Progenitor cell of endocrine pancreas (in vitro differentiated cells): ENCODE measurements around the gene RPL13. TPM values are rescaled to one million over a fixed set of nuclear protein-coding genes. Genes with fewer than 3 reads are reported as not detected.

Source experiments
- DNase-seq: peaks from one replicate; pipeline ENCODE4 v3.0.0; 2021; ENCODE audit warnings: low spot score; ENCODE audit not compliant: unreplicated experiment
- H3K27ac Mint-ChIP-seq: 2 replicates; pipeline ENCODE4 v1.8.0; 2021; ENCODE audit warnings: mild to moderate bottlenecking, moderate library complexity, mixed read lengths
- H3K27me3 Mint-ChIP-seq: 2 replicates; pipeline ENCODE4 v1.8.0; 2021; ENCODE audit warnings: mixed read lengths
- H3K36me3 Mint-ChIP-seq: 2 replicates; pipeline ENCODE4 v1.8.0; 2022; ENCODE audit warnings: mixed read lengths; ENCODE audit not compliant: insufficient read depth
- H3K4me1 Mint-ChIP-seq: 2 replicates; pipeline ENCODE4 v1.8.0; 2021; ENCODE audit warnings: low read depth, mixed read lengths
- H3K4me3 Mint-ChIP-seq: 2 replicates; pipeline ENCODE4 v1.8.0; 2021; ENCODE audit warnings: low read depth, mild to moderate bottlenecking, moderate library complexity, mixed read lengths
- H3K9me3 Mint-ChIP-seq: 2 replicates; pipeline ENCODE4 v1.8.0; 2021; ENCODE audit warnings: low read depth, mixed read lengths
- total RNA-seq: library from RNA; stranded (reverse); gene quantifications from 2 replicates; pipeline ENCODE4 v1.2.1, GENCODE V29; 2021
- TF ChIP-seq, protein P1 (sequence below): fragments of 200-600 bp; sonication (generic); IDR thresholded peaks from one replicate; pipeline ENCODE4 v1.5.0; 2021; ENCODE audit warnings: antibody characterized with exemption, mild to moderate bottlenecking; ENCODE audit not compliant: unreplicated experiment

RPL13 gene
- total RNA-seq, 1 donor from 2014 or later, result 1,643 TPM

DNA sequence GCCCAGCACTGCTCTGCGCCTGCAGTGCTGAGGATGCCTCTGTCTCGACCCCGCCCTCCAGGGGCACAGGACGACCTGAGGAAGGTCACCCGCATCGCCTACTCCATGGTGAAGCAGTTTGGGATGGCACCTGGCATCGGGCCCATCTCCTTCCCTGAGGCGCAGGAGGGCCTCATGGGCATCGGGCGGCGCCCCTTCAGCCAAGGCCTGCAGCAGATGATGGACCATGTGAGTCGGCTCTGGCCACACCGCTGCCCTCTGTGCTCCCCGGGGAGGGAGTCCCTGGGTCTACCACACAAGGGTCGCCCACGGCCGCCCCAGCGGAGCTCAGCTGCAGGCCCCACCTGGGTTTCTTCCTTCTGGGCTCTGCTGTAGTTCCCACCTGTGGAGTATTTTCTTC, 6.7 kb upstream of the RPL13 start:
- no peak for DNase-seq
- Mint-ChIP-seq H3K36me3 (peaks cover 14% of the 10 kb centered on the region), H3K9me3 (no peaks in the 10 kb centered on the region), H3K27me3 (no peaks in the 10 kb centered on the region), H3K4me3 (no peak overlapping the region), H3K27ac (no peak overlapping the region), H3K4me1 (peaks cover 2% of the 10 kb centered on the region)
- TF ChIP-seq, protein P1, sequence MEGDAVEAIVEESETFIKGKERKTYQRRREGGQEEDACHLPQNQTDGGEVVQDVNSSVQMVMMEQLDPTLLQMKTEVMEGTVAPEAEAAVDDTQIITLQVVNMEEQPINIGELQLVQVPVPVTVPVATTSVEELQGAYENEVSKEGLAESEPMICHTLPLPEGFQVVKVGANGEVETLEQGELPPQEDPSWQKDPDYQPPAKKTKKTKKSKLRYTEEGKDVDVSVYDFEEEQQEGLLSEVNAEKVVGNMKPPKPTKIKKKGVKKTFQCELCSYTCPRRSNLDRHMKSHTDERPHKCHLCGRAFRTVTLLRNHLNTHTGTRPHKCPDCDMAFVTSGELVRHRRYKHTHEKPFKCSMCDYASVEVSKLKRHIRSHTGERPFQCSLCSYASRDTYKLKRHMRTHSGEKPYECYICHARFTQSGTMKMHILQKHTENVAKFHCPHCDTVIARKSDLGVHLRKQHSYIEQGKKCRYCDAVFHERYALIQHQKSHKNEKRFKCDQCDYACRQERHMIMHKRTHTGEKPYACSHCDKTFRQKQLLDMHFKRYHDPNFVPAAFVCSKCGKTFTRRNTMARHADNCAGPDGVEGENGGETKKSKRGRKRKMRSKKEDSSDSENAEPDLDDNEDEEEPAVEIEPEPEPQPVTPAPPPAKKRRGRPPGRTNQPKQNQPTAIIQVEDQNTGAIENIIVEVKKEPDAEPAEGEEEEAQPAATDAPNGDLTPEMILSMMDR, result no peak

DNA sequence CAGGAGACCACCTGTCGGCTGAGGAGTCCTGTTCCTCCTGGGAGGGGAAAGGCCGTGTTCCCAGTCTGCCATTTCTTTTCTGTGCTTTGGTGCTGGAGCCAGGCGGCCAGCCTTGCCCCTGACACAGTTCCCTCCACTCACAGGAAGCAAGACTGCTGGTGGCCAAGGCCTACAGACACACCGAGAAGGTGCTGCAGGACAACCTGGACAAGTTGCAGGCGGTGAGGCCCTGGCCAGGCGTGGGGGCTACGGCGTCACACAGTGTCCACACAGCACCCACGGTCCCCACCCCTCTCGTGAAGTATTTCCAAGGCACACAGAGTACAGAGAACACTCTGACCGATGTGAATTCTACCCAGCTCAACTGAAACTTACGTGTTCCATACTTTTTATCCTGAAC, 6.1 kb upstream of the RPL13 start:
- TF ChIP-seq, protein P1, result no peak
- Mint-ChIP-seq H3K4me1 (peaks cover 2% of the 10 kb centered on the region), H3K27me3 (no peaks in the 10 kb centered on the region), H3K9me3 (no peaks in the 10 kb centered on the region), H3K36me3 (peaks cover 14% of the 10 kb centered on the region), H3K4me3 (no peak overlapping the region), H3K27ac (no peak overlapping the region)
- DNase-seq, result no peak

GRCh38 chr16:89555265-89555664, 5.2 kb upstream of the RPL13 start:
- peaks cover 11% of the 10 kb centered on the region for H3K36me3 Mint-ChIP-seq
- H3K27me3 Mint-ChIP-seq, result no peaks in the 10 kb centered on the region
- TF ChIP-seq, protein P1, result no peak
- H3K4me3 Mint-ChIP-seq, result no peak overlapping the region
- no peak for DNase-seq
- no peaks in the 10 kb centered on the region for H3K9me3 Mint-ChIP-seq
- H3K27ac Mint-ChIP-seq, result no peak overlapping the region
- peaks cover 5% of the 10 kb centered on the region for H3K4me1 Mint-ChIP-seq

DNA sequence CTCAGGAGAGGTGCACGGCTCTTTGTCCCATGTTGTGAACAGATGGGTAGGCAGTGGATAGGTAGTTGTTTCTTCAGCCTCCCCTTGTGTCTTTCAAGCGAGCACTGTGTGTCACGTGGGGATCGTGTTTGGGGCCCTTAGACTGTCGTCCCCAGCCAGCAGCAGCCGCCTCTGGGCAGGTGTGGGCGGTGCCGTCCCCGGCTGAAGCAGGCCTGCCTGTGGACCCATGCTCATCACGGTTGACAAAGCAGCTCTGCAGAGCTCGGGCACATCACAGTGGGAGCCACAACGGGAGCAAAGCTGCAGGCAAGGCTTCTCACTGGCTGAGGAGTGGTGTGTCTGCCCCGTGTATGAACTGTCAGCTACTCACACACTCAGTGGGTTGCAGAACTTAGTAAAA, 4.7 kb upstream of the RPL13 start:
- Mint-ChIP-seq H3K4me3 (no peak overlapping the region), H3K27ac (no peak overlapping the region)

GRCh38 chr16:89556750-89557689, 3.5 kb upstream of the RPL13 start:
- TF ChIP-seq, protein P1, result peak; percentile 73
- peak overlapping the region; percentile 59 for H3K4me3 Mint-ChIP-seq
- peaks cover 13% of the 10 kb centered on the region for H3K4me1 Mint-ChIP-seq
- no peaks in the 10 kb centered on the region for H3K27me3 Mint-ChIP-seq
- peak overlapping the region; percentile 11 for H3K27ac Mint-ChIP-seq
- H3K9me3 Mint-ChIP-seq, result no peaks in the 10 kb centered on the region
- DNase-seq, result peak; percentile 69
- H3K36me3 Mint-ChIP-seq, result peaks cover 16% of the 10 kb centered on the region

More for the DNA sequence above, 4.7 kb upstream of the RPL13 start:
- H3K4me1 Mint-ChIP-seq, result peaks cover 5% of the 10 kb centered on the region
- H3K36me3 Mint-ChIP-seq, result peaks cover 11% of the 10 kb centered on the region
- no peaks in the 10 kb centered on the region for H3K27me3 Mint-ChIP-seq
- no peak for DNase-seq
- H3K9me3 Mint-ChIP-seq, result no peaks in the 10 kb centered on the region
- TF ChIP-seq, protein P1, result no peak
